HG03025 (cell line): Measurements from ENCODE around the gene SDSL.

Source experiments
- ATAC-seq: cut with Tn5 transposase; IDR thresholded peaks from one replicate; pipeline ENCODE4 v1.9.1; 2021; ENCODE audit warnings: mild to moderate bottlenecking, moderate library complexity; ENCODE audit not compliant: unreplicated experiment, low FRiP score

Gene SDSL

DNA sequence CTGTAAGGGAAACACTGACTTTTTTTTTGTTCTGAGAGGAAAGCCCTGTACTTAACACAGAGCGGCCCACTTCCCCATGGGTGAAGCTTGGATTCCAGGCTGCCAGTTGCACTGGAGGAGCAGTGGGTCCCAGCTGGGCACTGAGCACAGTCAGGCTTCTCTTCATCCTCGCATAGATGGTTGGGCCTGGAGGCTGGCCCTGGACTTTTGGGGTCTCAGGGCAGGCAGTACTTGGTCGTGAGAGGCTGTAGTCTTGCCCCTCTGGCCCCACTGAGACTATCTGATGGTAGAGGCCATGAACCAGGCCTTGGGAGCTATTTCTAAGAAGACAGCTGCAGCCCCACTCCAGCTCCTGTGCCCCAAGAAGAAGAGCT lies 55.6 kb downstream of the SDSL start:
- ATAC-seq, result no peak

GRCh38 chr12:113478351-113479011 lies 56.3 kb downstream of the SDSL start:
- no peak for ATAC-seq

- no peak for ATAC-seq
These were observed 57.0 kb downstream of the SDSL start for GRCh38 chr12:113479216-113479589.

DNA sequence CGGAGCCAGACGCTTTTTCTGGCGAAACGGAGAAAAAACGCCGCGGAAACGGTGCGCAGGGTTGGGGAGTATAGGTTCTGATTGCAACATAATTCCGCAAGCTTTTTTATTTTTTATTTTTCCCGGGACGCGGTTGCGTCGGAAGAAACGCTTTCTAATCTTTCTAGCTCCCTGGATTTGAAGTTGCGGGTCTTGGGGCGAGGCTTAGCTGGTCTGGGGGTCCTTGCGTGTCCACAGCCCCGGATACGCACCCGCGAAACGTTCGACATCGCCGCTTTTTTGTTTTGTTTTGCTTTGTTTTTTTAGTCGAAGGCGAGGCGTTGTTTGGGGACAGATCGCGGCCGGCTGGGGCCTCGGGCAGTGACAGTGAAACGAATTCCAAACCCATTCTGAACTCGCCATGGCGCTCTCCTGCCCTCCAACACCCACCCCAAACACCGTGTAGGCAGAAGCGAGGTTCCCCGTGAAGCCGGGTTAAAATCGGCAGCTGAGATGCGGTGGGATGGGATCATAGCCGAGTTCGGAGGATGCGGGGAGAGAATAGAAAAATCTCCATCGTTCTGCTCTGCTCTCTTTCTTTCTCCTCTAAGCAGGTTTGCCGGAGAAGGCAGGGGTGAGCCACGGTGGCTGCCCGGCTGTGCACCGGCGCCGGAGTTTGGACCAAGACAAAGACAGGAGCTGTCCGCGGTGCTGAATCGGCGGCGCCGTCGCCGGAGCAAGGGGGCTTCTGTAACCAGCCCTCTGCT lies 57.6 kb downstream of the SDSL start:
- no peak for ATAC-seq

DNA sequence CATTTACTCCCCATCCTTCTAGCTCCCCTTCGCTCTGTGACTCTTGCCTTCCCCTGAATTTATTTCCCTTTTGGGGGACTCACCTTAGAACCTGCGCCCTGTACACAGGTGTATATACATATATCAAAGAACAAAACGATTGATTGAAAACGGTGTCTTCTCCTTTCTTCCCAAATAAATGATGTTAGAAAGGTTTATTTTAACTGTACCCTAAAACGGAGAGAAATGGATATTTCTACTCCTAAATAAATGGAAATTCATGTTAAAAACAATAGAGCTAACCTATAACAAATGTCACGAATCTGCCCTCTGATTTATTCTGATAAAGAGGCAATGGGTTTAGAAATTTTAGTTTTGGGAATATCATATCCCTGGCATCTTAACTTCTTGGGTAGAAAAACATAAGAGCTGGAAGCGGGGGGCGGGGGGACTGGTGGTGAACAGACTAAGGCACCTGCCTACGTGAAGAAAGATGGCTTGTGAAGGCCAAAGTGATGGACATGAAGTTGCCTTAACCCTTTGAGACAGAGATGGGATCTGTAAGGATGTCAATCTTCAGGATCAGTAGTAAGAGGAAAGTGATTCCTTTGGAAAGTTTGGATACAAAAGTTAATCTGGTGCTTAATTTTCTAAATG lies 58.3 kb downstream of the SDSL start:
- no peak for ATAC-seq

DNA sequence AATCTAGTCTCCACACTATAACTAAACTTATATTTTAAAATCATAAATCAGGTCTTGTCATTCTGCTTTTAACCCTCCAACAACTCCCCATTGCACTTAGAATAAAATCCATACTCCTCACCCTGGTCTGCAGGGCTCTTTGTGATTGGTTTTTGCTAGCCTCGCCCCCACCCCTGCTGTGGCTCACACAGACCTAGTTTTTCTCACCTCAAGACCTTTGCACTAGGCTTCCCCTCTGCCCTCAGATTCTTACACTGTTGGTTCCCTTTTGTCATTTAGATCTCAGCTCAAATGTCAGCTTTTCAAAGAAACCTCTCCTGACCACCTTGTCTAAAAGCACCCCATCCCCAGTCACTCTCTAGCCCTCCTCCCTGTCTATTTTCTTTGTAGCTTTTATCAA lies 60.2 kb downstream of the SDSL start:
- ATAC-seq, result no peak

- ATAC-seq, result no peak
These were observed 63.1 kb downstream of the SDSL start for GRCh38 chr12:113485330-113485729.

DNA sequence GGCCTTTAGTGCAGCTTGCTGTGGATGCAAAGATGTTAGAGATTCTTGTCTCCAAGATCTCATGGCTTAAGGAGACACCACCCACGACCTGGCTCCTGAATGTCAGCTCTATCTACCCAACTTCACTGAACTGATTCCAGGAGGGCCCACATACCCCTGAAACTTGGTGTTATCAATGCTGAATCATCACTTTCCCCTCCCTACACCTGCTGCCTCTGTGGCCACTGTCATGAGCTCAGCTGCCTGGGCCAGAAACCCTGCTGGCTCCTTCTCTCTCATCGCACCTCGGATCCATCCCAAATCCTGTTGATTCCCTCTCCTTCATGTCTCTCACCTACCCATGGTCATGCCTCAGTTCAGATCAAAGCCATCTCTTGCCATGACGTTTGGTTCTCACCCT lies 64.5 kb downstream of the SDSL start:
- ATAC-seq, result no peak
